Endometrial microvascular endothelial cells (primary cell): ENCODE measurements around the gene MAPKBP1. TPM values are rescaled to one million over a fixed set of nuclear protein-coding genes. Genes with fewer than 3 reads are reported as not detected.

Source experiments
- total RNA-seq: library from RNA; depleted of rRNA; stranded (reverse); fragments of >200 nt; gene quantifications from one replicate; pipeline ENCODE4 v1.2.3, GENCODE V29; 2015; ENCODE audit errors: inconsistent ontology term

Gene MAPKBP1
- total RNA-seq, 1 donor from 2014 or later, result 22.2 TPM

Other genes with a start within 250 kb of the MAPKBP1 start
- gene RPAP1, start 230.2 kb upstream of the MAPKBP1 start, total RNA-seq, result 31.2 TPM
- gene TYRO3, start 215.3 kb upstream of the MAPKBP1 start, total RNA-seq, result 9.2 TPM
- gene MGA, start 114.1 kb upstream of the MAPKBP1 start, total RNA-seq, result 11.4 TPM
- 5.0 TPM for gene JMJD7, start 53.6 kb downstream of the MAPKBP1 start, total RNA-seq
- not detected for gene PLA2G4B, start 64.4 kb downstream of the MAPKBP1 start, total RNA-seq
- gene SPTBN5, start 119.6 kb downstream of the MAPKBP1 start, total RNA-seq, result 3.1 TPM
- 168 TPM for gene EHD4, start 198.1 kb downstream of the MAPKBP1 start, total RNA-seq
- not detected for gene PLA2G4E, start 246.6 kb downstream of the MAPKBP1 start, total RNA-seq